Measurements from ENCODE around the gene ACACB.

The ACACB gene

DNA sequence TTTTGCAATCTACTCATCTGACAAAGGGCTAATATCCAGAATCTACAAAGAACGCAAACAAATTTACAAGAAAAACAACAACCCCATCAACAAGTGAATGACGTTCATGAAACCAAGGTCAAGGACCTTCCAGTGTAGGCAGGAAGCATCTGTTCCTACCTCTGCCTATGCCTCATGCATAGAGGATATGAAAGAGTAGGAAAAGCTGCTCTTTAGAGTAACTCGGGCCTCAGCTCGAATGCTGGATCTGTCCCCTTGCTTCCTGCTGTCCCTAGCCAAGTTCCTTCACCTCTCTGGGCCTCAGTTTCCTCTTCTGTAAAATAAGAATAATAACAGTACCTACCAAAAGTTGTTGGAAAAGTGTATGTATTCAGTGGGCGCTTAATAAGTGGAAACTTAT is 127.7 kb downstream of the ACACB start:
- Histone ChIP-seq H3K27ac (no peak overlapping the region), H3K36me3 (ENCODE audit: insufficient read depth) (no peaks in the 10 kb centered on the region), H3K27me3 (ENCODE audit: insufficient read depth, low read depth) (no peaks in the 10 kb centered on the region), H3K79me2 (ENCODE audit: insufficient read depth, low read depth) (no peaks in the 10 kb centered on the region), H3K4me2 (no peak overlapping the region), H3K4me3 (IDR thresholded peaks at IDR 0.05; ENCODE audit: insufficient read depth, low read depth, low read length) (no peak overlapping the region), H2AFZ (ENCODE audit: low read depth) (no peak overlapping the region), H3K9ac (no peak overlapping the region), H3K4me1 (ENCODE audit: low read depth, poor library complexity, severe bottlenecking) (no peaks in the 10 kb centered on the region), H4K20me1 (ENCODE audit: insufficient read depth) (no peaks in the 10 kb centered on the region)
- TF ChIP-seq, protein P1, sequence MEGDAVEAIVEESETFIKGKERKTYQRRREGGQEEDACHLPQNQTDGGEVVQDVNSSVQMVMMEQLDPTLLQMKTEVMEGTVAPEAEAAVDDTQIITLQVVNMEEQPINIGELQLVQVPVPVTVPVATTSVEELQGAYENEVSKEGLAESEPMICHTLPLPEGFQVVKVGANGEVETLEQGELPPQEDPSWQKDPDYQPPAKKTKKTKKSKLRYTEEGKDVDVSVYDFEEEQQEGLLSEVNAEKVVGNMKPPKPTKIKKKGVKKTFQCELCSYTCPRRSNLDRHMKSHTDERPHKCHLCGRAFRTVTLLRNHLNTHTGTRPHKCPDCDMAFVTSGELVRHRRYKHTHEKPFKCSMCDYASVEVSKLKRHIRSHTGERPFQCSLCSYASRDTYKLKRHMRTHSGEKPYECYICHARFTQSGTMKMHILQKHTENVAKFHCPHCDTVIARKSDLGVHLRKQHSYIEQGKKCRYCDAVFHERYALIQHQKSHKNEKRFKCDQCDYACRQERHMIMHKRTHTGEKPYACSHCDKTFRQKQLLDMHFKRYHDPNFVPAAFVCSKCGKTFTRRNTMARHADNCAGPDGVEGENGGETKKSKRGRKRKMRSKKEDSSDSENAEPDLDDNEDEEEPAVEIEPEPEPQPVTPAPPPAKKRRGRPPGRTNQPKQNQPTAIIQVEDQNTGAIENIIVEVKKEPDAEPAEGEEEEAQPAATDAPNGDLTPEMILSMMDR (conservative IDR thresholded peaks at IDR 0.05; ENCODE audit: low read depth, low read length): no peak

DNA sequence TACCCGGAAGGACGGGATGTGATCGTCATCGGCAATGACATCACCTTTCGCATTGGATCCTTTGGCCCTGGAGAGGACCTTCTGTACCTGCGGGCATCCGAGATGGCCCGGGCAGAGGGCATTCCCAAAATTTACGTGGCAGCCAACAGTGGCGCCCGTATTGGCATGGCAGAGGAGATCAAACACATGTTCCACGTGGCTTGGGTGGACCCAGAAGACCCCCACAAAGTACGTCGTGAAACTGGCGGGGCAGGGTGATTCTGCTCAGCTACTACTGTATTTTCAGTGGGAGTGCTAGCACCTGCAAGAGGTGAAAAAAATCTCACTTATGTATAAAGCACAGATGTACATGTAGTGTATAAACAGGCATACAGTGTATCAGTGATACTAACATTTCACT is 129.8 kb downstream of the ACACB start:
- Histone ChIP-seq H3K4me1 (ENCODE audit: low read depth, poor library complexity, severe bottlenecking) (peaks cover 7% of the 10 kb centered on the region), H3K4me2 (no peak overlapping the region), H3K36me3 (ENCODE audit: insufficient read depth) (no peaks in the 10 kb centered on the region), H3K27ac (no peak overlapping the region), H2AFZ (ENCODE audit: low read depth) (no peak overlapping the region), H4K20me1 (ENCODE audit: insufficient read depth) (no peaks in the 10 kb centered on the region), H3K4me3 (IDR thresholded peaks at IDR 0.05; ENCODE audit: insufficient read depth, low read depth, low read length) (no peak overlapping the region), H3K79me2 (ENCODE audit: insufficient read depth, low read depth) (no peaks in the 10 kb centered on the region), H3K9ac (no peak overlapping the region), H3K27me3 (ENCODE audit: insufficient read depth, low read depth) (no peaks in the 10 kb centered on the region)
- TF ChIP-seq, protein P1 (conservative IDR thresholded peaks at IDR 0.05; ENCODE audit: low read depth, low read length): no peak

GRCh38 chr12:109247831-109248654 is 131.7 kb downstream of the ACACB start:
- Histone ChIP-seq H3K4me3 (IDR thresholded peaks at IDR 0.05; ENCODE audit: insufficient read depth, low read depth, low read length) (no peak overlapping the region), H4K20me1 (ENCODE audit: insufficient read depth) (no peaks in the 10 kb centered on the region), H3K4me2 (no peak overlapping the region), H3K27ac (no peak overlapping the region), H3K79me2 (ENCODE audit: insufficient read depth, low read depth) (no peaks in the 10 kb centered on the region), H3K36me3 (ENCODE audit: insufficient read depth) (no peaks in the 10 kb centered on the region), H3K27me3 (ENCODE audit: insufficient read depth, low read depth) (no peaks in the 10 kb centered on the region), H2AFZ (ENCODE audit: low read depth) (no peak overlapping the region), H3K9ac (no peak overlapping the region), H3K4me1 (ENCODE audit: low read depth, poor library complexity, severe bottlenecking) (peaks cover 7% of the 10 kb centered on the region)
- TF ChIP-seq, protein P1 (conservative IDR thresholded peaks at IDR 0.05; ENCODE audit: low read depth, low read length): no peak

GRCh38 chr12:109250523-109250922 is 134.1 kb downstream of the ACACB start:
- Histone ChIP-seq H3K9ac (no peak overlapping the region), H3K4me3 (IDR thresholded peaks at IDR 0.05; ENCODE audit: insufficient read depth, low read depth, low read length) (no peak overlapping the region), H3K4me1 (ENCODE audit: low read depth, poor library complexity, severe bottlenecking) (peaks cover 7% of the 10 kb centered on the region), H3K36me3 (ENCODE audit: insufficient read depth) (no peaks in the 10 kb centered on the region), H2AFZ (ENCODE audit: low read depth) (no peak overlapping the region), H3K27ac (no peak overlapping the region), H3K4me2 (no peak overlapping the region), H3K79me2 (ENCODE audit: insufficient read depth, low read depth) (no peaks in the 10 kb centered on the region), H4K20me1 (ENCODE audit: insufficient read depth) (no peaks in the 10 kb centered on the region), H3K27me3 (ENCODE audit: insufficient read depth, low read depth) (no peaks in the 10 kb centered on the region)
- TF ChIP-seq, protein P1 (conservative IDR thresholded peaks at IDR 0.05; ENCODE audit: low read depth, low read length): no peak

Measured in KMS-11 (cell line).